Retina (tissue), 1 donor: Measurements from ENCODE around the gene GRIN2A.

Source experiments
- DNase-seq: peaks from one replicate; pipeline ENCODE4 v3.0.0-alpha.2; 2016

Gene GRIN2A

GRCh38 chr16:10027553-10027952 lies 154.7 kb downstream of the GRIN2A start:
- DNase-seq, result no peak

DNA sequence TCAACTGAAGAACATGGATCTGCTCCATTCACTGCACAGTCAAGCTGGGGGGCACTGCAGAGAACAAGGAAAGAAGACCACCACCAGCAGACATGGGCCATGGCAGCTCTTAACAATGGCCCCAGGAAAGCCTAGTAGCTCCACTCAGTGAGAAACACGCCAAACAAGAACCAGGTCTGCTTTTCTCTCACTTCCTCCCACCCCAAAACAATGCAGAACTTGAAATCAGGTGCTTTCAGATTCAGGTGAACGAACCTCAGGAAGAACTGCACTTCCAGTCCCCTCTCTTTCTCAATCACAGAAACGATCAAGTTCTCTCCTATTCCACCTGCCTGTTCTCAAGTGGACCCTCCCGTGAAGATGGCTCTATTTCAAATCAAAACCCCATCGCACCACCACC lies 155.6 kb downstream of the GRIN2A start:
- DNase-seq, result no peak

DNA sequence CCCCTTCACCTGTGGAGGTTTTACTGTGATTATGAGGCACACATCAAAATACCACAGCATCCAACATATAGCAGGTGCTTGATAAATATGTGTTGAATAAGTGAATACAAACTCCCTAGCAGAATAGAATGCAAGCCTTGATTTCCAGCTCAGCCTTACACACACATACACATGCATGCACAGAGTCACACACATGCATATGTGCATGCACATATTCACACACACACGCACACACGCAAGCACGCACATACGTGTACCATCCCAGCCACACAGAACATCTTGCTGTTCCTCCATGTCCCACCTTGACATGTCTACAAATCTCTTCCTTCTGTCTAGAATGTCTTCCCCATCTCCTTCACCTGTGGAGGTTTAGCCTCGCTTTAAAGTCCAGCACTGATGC lies 160.1 kb downstream of the GRIN2A start:
- no peak for DNase-seq

GRCh38 chr16:10020866-10021265 lies 161.4 kb downstream of the GRIN2A start:
- no peak for DNase-seq

- DNase-seq, result no peak
Observed at GRCh38 chr16:10016752-10017151, 165.5 kb downstream of the GRIN2A start.

GRCh38 chr16:10015397-10015796 lies 166.8 kb downstream of the GRIN2A start:
- DNase-seq, result no peak

DNA sequence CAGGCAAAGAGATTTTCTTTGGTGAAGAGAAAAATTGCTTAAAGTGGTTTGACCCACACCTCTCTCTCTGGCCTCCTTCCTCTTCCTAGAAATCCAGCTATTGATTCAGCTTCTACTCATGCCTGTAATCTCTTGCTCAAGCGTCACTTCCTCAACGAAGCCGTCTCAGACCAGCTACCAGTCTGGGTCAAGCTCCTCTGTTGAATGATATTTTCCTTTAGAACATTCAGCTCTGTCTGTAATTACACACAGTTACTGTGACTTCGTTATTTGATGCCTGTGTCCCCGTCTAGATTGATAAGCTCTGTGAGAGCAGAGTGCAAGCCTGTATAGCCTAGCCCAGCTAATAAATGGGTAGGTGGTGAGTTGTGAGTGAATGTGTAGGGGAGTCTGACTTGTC lies 168.5 kb downstream of the GRIN2A start:
- no peak for DNase-seq

GRCh38 chr16:10013364-10013763 lies 168.9 kb downstream of the GRIN2A start:
- no peak for DNase-seq

- DNase-seq, result no peak
Observed at GRCh38 chr16:10009684-10010083, 172.5 kb downstream of the GRIN2A start.

DNA sequence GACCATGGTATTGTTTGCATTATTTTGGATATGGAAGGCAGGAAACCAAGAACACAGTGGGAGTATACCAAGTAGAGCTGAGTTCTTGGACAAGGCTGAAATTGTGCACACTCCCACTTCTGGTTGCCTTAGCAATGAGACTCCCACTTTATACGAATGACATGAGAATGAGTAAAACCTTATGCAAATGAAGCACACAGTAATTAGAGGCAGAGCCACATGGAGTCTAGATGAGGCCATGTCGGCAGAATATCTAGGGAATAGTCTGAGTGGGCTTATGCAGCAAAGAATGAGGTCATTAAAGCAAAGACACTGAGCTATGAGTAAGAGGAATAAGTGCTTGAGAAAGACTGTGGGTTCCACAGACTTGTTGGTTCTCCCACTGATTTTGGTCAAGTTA lies 178.7 kb downstream of the GRIN2A start:
- no peak for DNase-seq

- no peak for DNase-seq
Observed at GRCh38 chr16:10001258-10001775, 180.9 kb downstream of the GRIN2A start.

GRCh38 chr16:9996221-9996620 lies 186.0 kb downstream of the GRIN2A start:
- peak; percentile 77 for DNase-seq

- no peak for DNase-seq
Observed at GRCh38 chr16:9992441-9992840, 189.8 kb downstream of the GRIN2A start.

GRCh38 chr16:9980981-9981380 lies 201.2 kb downstream of the GRIN2A start:
- DNase-seq, result no peak

- DNase-seq, result no peak
Observed at GRCh38 chr16:9978160-9978725, 204.0 kb downstream of the GRIN2A start.

DNA sequence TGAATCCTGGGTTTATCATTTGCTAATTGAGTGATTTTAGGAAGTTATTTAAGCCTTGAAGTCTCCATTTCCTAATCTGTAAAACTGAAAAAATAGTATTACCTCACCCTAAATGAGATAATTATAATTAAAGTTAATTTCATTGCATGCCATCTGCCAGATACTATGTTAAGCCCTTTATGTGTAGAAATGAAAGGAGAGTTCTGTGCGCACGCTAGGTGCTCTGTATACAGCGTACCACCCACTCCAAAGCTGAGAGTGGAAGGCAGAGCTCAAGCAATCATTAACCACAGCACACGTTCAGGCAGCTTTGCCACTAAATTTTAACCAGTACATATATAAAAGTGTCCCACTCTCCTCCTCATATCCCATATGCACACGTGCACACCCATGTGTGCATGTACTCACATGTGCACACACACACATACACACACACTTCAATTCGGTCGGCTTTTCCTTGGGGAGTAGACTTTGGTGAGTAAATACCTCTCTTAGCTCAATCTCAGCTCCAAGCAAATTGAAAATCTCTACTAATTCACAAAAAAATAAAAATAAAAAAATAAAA lies 204.8 kb downstream of the GRIN2A start:
- DNase-seq, result no peak

DNA sequence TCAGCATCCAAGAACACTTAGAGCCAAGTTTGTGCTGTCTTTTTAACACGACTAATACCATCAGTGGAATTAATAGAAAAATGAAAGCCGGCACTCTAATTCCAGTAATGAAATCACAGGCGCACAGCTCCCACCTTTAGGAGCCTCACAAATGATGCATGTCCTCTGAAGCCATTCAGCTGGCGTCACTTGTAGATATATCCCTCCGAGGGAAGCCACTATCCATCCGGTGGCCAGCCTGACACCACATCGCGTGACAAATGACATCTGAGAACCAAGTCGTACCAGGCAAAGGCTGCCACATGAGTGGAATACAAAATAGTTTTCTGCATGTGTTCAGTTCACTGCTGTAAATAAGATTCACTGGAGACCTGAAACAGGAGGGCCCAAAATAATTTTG lies 205.6 kb downstream of the GRIN2A start:
- DNase-seq, result no peak

DNA sequence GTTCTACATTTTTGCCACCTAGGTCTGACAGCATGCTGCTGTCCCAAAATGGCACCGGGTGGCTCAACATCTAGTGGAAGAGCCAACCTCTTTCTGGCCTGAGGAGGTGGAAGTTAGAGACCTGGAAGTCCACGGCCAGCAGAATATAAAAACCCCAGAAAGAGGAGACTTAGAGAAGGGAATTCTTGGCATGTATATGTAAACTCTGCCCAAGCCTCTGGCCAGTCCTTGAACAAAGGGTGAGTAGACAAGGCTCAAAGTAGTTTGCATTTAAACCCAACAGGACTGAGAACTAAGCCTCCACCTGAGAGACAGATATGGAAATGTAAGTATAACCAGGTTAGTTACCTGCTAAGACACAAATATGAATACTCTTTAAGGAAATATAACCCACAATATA lies 210.3 kb downstream of the GRIN2A start:
- no peak for DNase-seq

DNA sequence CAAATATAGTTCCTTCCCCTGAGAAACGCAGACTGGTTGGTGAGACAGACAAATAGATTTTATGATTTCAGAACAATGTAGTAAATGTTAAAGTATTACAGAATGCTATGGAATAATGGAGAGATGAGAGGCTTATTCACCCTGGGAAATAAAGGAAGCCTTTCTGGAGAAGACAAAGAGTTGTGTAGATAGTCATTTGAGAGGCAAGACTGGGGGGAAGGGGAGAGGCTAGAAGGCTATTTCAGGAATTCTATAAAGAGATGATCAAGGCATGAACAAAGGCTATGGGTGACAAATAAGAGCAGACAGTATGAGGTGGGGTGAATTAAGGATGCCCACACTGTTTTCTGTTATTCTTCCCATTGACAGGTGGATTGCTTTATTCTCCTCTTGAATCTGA lies 211.4 kb downstream of the GRIN2A start:
- DNase-seq, result no peak

DNA sequence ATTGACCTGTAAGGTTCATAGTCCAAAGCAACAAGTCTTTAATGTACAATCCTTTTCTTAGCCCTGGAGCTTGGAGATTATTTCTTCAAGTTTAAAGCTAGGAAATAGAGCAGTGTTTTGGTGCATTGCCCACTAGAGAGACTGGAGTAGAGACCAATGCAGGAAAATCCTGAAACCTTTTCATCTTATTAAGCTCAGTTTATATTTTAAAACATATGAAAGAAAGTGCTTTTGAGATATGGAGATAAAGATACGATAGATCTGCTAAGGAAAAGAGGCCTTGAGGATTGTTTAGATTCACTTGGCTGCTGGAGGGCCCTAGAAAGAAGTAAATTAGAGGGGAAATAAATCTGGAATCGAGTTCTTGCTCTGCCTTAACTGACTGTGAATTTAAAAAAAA lies 212.0 kb downstream of the GRIN2A start:
- DNase-seq, result no peak

- DNase-seq, result no peak
Observed at GRCh38 chr16:9969580-9969979, 212.6 kb downstream of the GRIN2A start.

GRCh38 chr16:9966569-9967157 lies 215.6 kb downstream of the GRIN2A start:
- no peak for DNase-seq

GRCh38 chr16:9965079-9965478 lies 217.1 kb downstream of the GRIN2A start:
- no peak for DNase-seq

DNA sequence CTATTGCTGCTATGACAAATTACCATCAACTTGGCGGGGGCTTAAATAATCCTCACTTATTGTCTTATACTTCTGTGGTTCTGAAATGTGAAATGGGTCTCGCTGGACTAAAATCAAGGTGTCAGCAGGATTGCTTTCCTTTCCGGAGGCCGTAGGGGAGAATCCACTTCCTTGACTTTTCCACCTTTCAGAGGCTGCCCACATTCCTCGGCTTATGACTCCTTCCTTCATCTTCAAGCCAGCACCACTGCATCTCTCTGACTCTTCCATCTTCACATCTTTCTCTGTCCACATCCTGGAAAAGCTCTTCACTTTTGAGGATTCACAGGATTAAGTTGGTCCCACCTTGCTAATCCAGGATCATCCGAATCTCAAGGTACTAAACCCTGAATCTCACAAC lies 217.8 kb downstream of the GRIN2A start:
- DNase-seq, result no peak

DNA sequence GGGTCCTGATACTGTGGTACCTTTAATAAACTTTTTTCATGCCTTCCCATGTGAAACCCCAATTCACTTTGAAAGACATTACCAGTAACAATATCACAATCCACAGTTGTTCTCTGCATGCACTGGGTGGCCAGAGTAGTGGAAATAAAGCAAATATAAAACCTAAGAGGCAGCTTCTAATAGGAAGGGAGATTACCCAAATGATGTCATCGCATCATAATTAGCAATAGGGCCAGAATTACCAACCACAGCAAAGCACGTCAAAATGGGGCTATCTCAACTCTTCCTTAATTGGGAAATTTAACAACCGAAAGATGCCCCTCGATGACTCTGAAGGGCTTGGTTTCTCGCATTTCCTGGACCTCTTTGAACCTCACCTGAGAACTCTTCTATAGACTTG lies 224.8 kb downstream of the GRIN2A start:
- DNase-seq, result no peak
